Stimulated activated CD8-positive, alpha-beta memory T cell treated with anti-CD3 and anti-CD28 coated beads, Interleukin-7, amount 100 ng/mL, for 1 hour (primary cell): ENCODE data around the gene CACNG6.

Source experiments
- DNase-seq, 2 donors: peaks; one replicate each; pipeline ENCODE4 v3.0.0-alpha.2; 2020; ENCODE audit warnings: low read depth in 2 of 2

CACNG6 gene

GRCh38 chr19:54045771-54046170 is 54.3 kb downstream of the CACNG6 start:
- DNase-seq = no peak

- DNase-seq = no peak
Measured at GRCh38 chr19:54047616-54048015, 56.2 kb downstream of the CACNG6 start.
